GM23338 (cell line): ENCODE results near the gene PCSK6.
A peak's percentile ranks its signal among the peaks of the same experiment; 100 is the strongest.

Source experiments
- CREB1 ChIP-seq: fragments of 250-450 bp; sonication (Bioruptor Pico); IDR thresholded peaks from 2 replicates; pipeline ENCODE4 v1.5.0; 2020; ENCODE audit warnings: low read depth, mild to moderate bottlenecking, moderate library complexity
- EZH2 ChIP-seq: fragments of 200-600 bp; sonication (generic); IDR thresholded peaks from one replicate; pipeline ENCODE4 v1.8.0; 2017; ENCODE audit warnings: antibody characterized with exemption, mild to moderate bottlenecking, low read depth; ENCODE audit not compliant: unreplicated experiment
- EZH2phosphoT487 ChIP-seq: fragments of 200-600 bp; sonication (generic); IDR thresholded peaks from one replicate; pipeline ENCODE4 v1.8.1; 2018; ENCODE audit warnings: antibody characterized with exemption; ENCODE audit not compliant: unreplicated experiment
- NANOG ChIP-seq: IDR thresholded peaks from 2 replicates; pipeline ENCODE4 v1.6.1; 2016; ENCODE audit warnings: antibody characterized with exemption, borderline replicate concordance
- POLR2AphosphoS5 ChIP-seq: IDR thresholded peaks from 2 replicates; pipeline ENCODE4 v1.6.1; 2016; ENCODE audit warnings: antibody characterized with exemption, low read depth
- STAT1 ChIP-seq: IDR thresholded peaks from one replicate; pipeline ENCODE4 v1.6.1; 2016; ENCODE audit warnings: antibody characterized with exemption; ENCODE audit not compliant: unreplicated experiment
- ZNF114 ChIP-seq: fragments of 250-450 bp; sonication (Bioruptor Pico); IDR thresholded peaks from 2 replicates; pipeline ENCODE4 v1.5.0; 2020; ENCODE audit warnings: mild to moderate bottlenecking, moderate library complexity
- TF ChIP-seq, protein P1 (sequence below), 2 experiments: fragments of 200-600 bp in 1 of 2; sonication (generic) in 1 of 2; conservative IDR thresholded peaks; 2 replicates each; pipeline versions ENCODE4 v1.5.1 to v1.6.1; 2016 to 2017; ENCODE audit warnings: antibody characterized with exemption in 2 of 2, low read depth in 2 of 2, mild to moderate bottlenecking in 2 of 2, moderate library complexity in 1 of 2
- TF ChIP-seq, protein P2 (sequence below): IDR thresholded peaks from 2 replicates; pipeline ENCODE4 v1.6.1; 2016; ENCODE audit warnings: antibody characterized with exemption
- TF ChIP-seq, protein P3 (sequence below): IDR thresholded peaks from one replicate; pipeline ENCODE4 v1.6.1; 2018; ENCODE audit warnings: antibody characterized with exemption; ENCODE audit not compliant: unreplicated experiment

GRCh38 chr15:101488300-101489164 lies 975 bp downstream of the PCSK6 start:
- TF ChIP-seq, protein P1, sequence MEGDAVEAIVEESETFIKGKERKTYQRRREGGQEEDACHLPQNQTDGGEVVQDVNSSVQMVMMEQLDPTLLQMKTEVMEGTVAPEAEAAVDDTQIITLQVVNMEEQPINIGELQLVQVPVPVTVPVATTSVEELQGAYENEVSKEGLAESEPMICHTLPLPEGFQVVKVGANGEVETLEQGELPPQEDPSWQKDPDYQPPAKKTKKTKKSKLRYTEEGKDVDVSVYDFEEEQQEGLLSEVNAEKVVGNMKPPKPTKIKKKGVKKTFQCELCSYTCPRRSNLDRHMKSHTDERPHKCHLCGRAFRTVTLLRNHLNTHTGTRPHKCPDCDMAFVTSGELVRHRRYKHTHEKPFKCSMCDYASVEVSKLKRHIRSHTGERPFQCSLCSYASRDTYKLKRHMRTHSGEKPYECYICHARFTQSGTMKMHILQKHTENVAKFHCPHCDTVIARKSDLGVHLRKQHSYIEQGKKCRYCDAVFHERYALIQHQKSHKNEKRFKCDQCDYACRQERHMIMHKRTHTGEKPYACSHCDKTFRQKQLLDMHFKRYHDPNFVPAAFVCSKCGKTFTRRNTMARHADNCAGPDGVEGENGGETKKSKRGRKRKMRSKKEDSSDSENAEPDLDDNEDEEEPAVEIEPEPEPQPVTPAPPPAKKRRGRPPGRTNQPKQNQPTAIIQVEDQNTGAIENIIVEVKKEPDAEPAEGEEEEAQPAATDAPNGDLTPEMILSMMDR (conservative IDR thresholded peaks at IDR 0.05; ENCODE audit: low read depth in 2 of 2) = no peak
- TF ChIP-seq, protein P2, sequence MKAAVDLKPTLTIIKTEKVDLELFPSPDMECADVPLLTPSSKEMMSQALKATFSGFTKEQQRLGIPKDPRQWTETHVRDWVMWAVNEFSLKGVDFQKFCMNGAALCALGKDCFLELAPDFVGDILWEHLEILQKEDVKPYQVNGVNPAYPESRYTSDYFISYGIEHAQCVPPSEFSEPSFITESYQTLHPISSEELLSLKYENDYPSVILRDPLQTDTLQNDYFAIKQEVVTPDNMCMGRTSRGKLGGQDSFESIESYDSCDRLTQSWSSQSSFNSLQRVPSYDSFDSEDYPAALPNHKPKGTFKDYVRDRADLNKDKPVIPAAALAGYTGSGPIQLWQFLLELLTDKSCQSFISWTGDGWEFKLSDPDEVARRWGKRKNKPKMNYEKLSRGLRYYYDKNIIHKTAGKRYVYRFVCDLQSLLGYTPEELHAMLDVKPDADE = no peak
- TF ChIP-seq EZH2 (peak; percentile 28), EZH2phosphoT487 (no peak), CREB1 (CRISPR knock-in tag) (no peak), POLR2AphosphoS5 (no peak), NANOG (no peak), STAT1 (no peak), ZNF114 (no peak)
- TF ChIP-seq, protein P3, sequence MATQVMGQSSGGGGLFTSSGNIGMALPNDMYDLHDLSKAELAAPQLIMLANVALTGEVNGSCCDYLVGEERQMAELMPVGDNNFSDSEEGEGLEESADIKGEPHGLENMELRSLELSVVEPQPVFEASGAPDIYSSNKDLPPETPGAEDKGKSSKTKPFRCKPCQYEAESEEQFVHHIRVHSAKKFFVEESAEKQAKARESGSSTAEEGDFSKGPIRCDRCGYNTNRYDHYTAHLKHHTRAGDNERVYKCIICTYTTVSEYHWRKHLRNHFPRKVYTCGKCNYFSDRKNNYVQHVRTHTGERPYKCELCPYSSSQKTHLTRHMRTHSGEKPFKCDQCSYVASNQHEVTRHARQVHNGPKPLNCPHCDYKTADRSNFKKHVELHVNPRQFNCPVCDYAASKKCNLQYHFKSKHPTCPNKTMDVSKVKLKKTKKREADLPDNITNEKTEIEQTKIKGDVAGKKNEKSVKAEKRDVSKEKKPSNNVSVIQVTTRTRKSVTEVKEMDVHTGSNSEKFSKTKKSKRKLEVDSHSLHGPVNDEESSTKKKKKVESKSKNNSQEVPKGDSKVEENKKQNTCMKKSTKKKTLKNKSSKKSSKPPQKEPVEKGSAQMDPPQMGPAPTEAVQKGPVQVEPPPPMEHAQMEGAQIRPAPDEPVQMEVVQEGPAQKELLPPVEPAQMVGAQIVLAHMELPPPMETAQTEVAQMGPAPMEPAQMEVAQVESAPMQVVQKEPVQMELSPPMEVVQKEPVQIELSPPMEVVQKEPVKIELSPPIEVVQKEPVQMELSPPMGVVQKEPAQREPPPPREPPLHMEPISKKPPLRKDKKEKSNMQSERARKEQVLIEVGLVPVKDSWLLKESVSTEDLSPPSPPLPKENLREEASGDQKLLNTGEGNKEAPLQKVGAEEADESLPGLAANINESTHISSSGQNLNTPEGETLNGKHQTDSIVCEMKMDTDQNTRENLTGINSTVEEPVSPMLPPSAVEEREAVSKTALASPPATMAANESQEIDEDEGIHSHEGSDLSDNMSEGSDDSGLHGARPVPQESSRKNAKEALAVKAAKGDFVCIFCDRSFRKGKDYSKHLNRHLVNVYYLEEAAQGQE = no peak
